ENCODE results near the gene TGFBR1.

Gene TGFBR1

GRCh38 chr9:99108131-99108530, 3.2 kb downstream of the TGFBR1 start:
- DNase-seq = no peak

- DNase-seq = no peak
Measured at GRCh38 chr9:99109522-99109921, 4.6 kb downstream of the TGFBR1 start.

- no peak for DNase-seq
Measured at GRCh38 chr9:99112750-99113413, 8.0 kb downstream of the TGFBR1 start.

- DNase-seq = no peak
Measured at GRCh38 chr9:99113414-99114048, 8.6 kb downstream of the TGFBR1 start.

- no peak for DNase-seq
Measured at GRCh38 chr9:99114049-99114440, 9.1 kb downstream of the TGFBR1 start.

- DNase-seq = no peak
Measured at GRCh38 chr9:99114846-99115500, 10.1 kb downstream of the TGFBR1 start.

GRCh38 chr9:99116003-99116411, 11.1 kb downstream of the TGFBR1 start:
- DNase-seq = no peak

GRCh38 chr9:99118782-99119466, 14.0 kb downstream of the TGFBR1 start:
- DNase-seq = no peak

- DNase-seq = no peak
Measured at GRCh38 chr9:99119976-99120655, 15.2 kb downstream of the TGFBR1 start.

GRCh38 chr9:99121604-99122003, 16.7 kb downstream of the TGFBR1 start:
- DNase-seq = no peak

GRCh38 chr9:99124534-99125255, 19.8 kb downstream of the TGFBR1 start:
- no peak for DNase-seq

- DNase-seq = no peak
Measured at GRCh38 chr9:99125446-99125845, 20.5 kb downstream of the TGFBR1 start.

- DNase-seq = no peak
Measured at GRCh38 chr9:99126312-99126711, 21.4 kb downstream of the TGFBR1 start.

- peak; percentile 17 for DNase-seq
Measured at GRCh38 chr9:99127356-99128132, 22.6 kb downstream of the TGFBR1 start.

- DNase-seq = no peak
Measured at GRCh38 chr9:99128133-99128406, 23.2 kb downstream of the TGFBR1 start.

GRCh38 chr9:99129091-99129490, 24.2 kb downstream of the TGFBR1 start:
- no peak for DNase-seq

- DNase-seq = no peak
Measured at GRCh38 chr9:99130069-99130468, 25.2 kb downstream of the TGFBR1 start.

- no peak for DNase-seq
Measured at GRCh38 chr9:99133145-99133544, 28.2 kb downstream of the TGFBR1 start.

GRCh38 chr9:99134893-99135341, 30.0 kb downstream of the TGFBR1 start:
- peak; percentile 32 for DNase-seq

- DNase-seq = no peak
Measured at GRCh38 chr9:99135456-99135855, 30.5 kb downstream of the TGFBR1 start.

- DNase-seq = no peak
Measured at GRCh38 chr9:99137225-99137624, 32.3 kb downstream of the TGFBR1 start.

GRCh38 chr9:99137891-99138290, 33.0 kb downstream of the TGFBR1 start:
- DNase-seq = no peak

Data from amniotic stem cell (primary cell).